Measurements from ENCODE around the gene STARD3. TPM values are rescaled to one million over a fixed set of nuclear protein-coding genes. Genes with fewer than 3 reads are reported as not detected.

The STARD3 gene
- total and polyA plus RNA-seq, 2 of the 13 experiments (the other 11 are each of a cell fraction or from before 2014, with no cell fraction given), result 34.6 to 100 TPM

GRCh38 chr17:39702901-39703893 lies 66.3 kb downstream of the STARD3 start (continued):
- TF ChIP-seq ZNF318 (CRISPR knock-in tag; IDR thresholded peaks at IDR 0.05), result peak; percentile 55; the same call in 1 of the 2 replicates
- TF ChIP-seq NFIB (CRISPR knock-in tag; IDR thresholded peaks at IDR 0.05; ENCODE audit: borderline replicate concordance), result no peak
- TF ChIP-seq RFXAP (CRISPR knock-in tag; IDR thresholded peaks at IDR 0.05; ENCODE audit: borderline replicate concordance), result 0 out of 2 replicates have a peak, but pooled peaks have one; percentile 47
- TF ChIP-seq RERE (CRISPR knock-in tag; IDR thresholded peaks at IDR 0.05; ENCODE audit: low read depth), result peak; percentile 46; the same call in 1 of the 2 replicates
- peak; percentile 81 for TF ChIP-seq ZBTB3 (CRISPR knock-in tag; IDR thresholded peaks at IDR 0.05; ENCODE audit: borderline replicate concordance, low read depth)
- TF ChIP-seq ELF1 (CRISPR knock-in tag; IDR thresholded peaks at IDR 0.05), result peak; percentile 63
- no peak for TF ChIP-seq CSRNP2 (CRISPR knock-in tag; conservative IDR thresholded peaks at IDR 0.05; ENCODE audit: low read depth)
- no peak for TF ChIP-seq CREB3 (CRISPR knock-in tag; IDR thresholded peaks at IDR 0.05)
- no peak for TF ChIP-seq KLF15 (CRISPR knock-in tag; IDR thresholded peaks at IDR 0.05; ENCODE audit: borderline replicate concordance)

Data from HepG2 (cell line).